RWPE2 (cell line): ENCODE measurements around the gene RNF222.

Experiments used
- ATAC-seq: fragments of 200-7000 bp; cut with Tn5 transposase; 3 replicates; pipeline ENCODE4 v1.9.1; 2021; ENCODE audit warnings: low read depth
- DNase-seq: peaks from one replicate; pipeline ENCODE4 v3.0.0-alpha.2; 2020; ENCODE audit warnings: low spot score
- H3K27ac ChIP-seq: fragments of 450-650 bp; 2 replicates; pipeline ENCODE4 v1.5.1; 2017; ENCODE audit warnings: mild to moderate bottlenecking; ENCODE audit not compliant: poor library complexity, severe bottlenecking
- H3K27me3 ChIP-seq: fragments of 250-450 bp; sonication (Bioruptor Pico); 2 replicates; pipeline ENCODE4 v1.5.1; 2021; ENCODE audit warnings: mild to moderate bottlenecking, moderate library complexity; ENCODE audit not compliant: insufficient read depth, poor library complexity, severe bottlenecking
- H3K36me3 ChIP-seq: fragments of 250-450 bp; sonication (Bioruptor Pico); 2 replicates; pipeline ENCODE4 v1.5.1; 2020; ENCODE audit warnings: low read depth, mild to moderate bottlenecking, moderate library complexity
- H3K4me1 ChIP-seq: fragments of 250-450 bp; sonication (Bioruptor Pico); 2 replicates; pipeline ENCODE4 v1.5.1; 2021; ENCODE audit warnings: mild to moderate bottlenecking, moderate library complexity; ENCODE audit not compliant: insufficient read depth, poor library complexity, severe bottlenecking
- H3K4me3 ChIP-seq: fragments of 250-450 bp; sonication (Bioruptor Pico); 2 replicates; pipeline ENCODE4 v1.5.1; 2021; ENCODE audit warnings: mild to moderate bottlenecking, moderate library complexity; ENCODE audit not compliant: severe bottlenecking
- H3K9me3 ChIP-seq: fragments of 250-450 bp; sonication (Bioruptor Pico); 2 replicates; pipeline ENCODE4 v1.5.1; 2021; ENCODE audit warnings: mild to moderate bottlenecking, moderate library complexity; ENCODE audit not compliant: severe bottlenecking
- TF ChIP-seq, protein P1 (sequence below): fragments of 450-650 bp; IDR thresholded peaks from one replicate; pipeline ENCODE4 v1.5.1; 2017; ENCODE audit warnings: mild to moderate bottlenecking, moderate library complexity; ENCODE audit not compliant: poor library complexity, severe bottlenecking

Gene RNF222

DNA sequence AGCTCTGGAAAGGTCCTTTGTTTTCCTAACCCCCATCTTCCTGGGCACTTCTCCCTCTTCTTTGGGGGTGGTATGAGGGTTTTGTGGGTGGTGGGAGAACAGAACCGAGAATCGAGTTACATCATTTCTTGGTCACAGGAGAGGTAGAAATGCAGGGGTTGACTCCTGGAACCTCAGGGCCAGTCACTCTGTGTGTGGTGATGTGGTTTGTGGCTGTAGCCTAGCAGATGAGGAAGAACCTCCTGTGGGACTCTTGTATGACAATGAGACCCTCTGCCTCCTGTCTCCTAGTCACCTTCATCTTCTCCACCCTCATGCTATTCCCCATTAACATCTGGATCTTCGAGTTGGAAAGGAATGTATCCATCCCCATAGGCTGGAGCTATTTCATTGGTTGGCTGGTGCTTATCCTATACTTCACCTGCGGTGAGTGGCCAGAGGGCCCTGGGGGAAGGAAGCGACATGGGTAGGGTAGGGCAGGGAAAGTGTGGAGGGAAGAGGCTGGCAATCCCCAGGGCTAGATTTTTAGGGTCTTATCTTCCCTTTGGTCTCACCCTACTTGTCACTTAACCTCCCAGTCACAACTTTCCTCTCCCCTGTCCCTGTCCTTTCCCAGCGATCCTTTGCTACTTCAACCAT is 52.5 kb downstream of the RNF222 start:
- Histone ChIP-seq H3K36me3 (no peaks in the 10 kb centered on the region), H3K27ac (no peak overlapping the region), H3K9me3 (no peaks in the 10 kb centered on the region), H3K4me1 (no peaks in the 10 kb centered on the region), H3K4me3 (no peak overlapping the region), H3K27me3 (no peaks in the 10 kb centered on the region)
- TF ChIP-seq, protein P1, sequence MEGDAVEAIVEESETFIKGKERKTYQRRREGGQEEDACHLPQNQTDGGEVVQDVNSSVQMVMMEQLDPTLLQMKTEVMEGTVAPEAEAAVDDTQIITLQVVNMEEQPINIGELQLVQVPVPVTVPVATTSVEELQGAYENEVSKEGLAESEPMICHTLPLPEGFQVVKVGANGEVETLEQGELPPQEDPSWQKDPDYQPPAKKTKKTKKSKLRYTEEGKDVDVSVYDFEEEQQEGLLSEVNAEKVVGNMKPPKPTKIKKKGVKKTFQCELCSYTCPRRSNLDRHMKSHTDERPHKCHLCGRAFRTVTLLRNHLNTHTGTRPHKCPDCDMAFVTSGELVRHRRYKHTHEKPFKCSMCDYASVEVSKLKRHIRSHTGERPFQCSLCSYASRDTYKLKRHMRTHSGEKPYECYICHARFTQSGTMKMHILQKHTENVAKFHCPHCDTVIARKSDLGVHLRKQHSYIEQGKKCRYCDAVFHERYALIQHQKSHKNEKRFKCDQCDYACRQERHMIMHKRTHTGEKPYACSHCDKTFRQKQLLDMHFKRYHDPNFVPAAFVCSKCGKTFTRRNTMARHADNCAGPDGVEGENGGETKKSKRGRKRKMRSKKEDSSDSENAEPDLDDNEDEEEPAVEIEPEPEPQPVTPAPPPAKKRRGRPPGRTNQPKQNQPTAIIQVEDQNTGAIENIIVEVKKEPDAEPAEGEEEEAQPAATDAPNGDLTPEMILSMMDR: no peak
- no peak for DNase-seq
- ATAC-seq: no peak

DNA sequence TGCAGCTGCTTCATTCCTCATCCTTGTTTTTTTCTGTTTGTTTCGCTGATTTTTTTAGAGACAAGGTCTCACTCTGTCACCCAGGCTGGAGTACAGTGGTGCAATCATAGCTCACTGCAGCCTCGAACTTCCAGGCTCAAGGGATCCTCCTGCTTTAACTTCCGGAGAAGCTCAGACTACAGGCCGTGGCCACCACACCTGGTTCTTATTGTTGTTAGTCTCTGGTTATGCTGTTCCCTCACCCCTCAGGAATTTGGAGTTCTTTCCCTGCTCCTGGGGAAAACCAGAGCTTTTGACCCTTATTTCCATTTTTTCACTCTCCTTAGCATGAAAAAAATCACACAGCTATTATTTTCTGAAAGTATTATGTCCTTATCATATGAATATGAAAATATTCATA is 56.2 kb downstream of the RNF222 start:
- ATAC-seq: no peak
- DNase-seq: no peak
- Histone ChIP-seq H3K27ac (no peak overlapping the region), H3K4me1 (no peaks in the 10 kb centered on the region), H3K27me3 (no peaks in the 10 kb centered on the region), H3K9me3 (no peaks in the 10 kb centered on the region), H3K4me3 (no peak overlapping the region), H3K36me3 (no peaks in the 10 kb centered on the region)
- TF ChIP-seq, protein P1: no peak
